OCI-M2 (cell line): ENCODE measurements around the gene USHBP1.

Experiments used
- DNase-seq: peaks from one replicate; lab custom pipeline; 2025; ENCODE audit not compliant: unreplicated experiment; lab: John Stamatoyannopoulos, UW

USHBP1 gene

DNA sequence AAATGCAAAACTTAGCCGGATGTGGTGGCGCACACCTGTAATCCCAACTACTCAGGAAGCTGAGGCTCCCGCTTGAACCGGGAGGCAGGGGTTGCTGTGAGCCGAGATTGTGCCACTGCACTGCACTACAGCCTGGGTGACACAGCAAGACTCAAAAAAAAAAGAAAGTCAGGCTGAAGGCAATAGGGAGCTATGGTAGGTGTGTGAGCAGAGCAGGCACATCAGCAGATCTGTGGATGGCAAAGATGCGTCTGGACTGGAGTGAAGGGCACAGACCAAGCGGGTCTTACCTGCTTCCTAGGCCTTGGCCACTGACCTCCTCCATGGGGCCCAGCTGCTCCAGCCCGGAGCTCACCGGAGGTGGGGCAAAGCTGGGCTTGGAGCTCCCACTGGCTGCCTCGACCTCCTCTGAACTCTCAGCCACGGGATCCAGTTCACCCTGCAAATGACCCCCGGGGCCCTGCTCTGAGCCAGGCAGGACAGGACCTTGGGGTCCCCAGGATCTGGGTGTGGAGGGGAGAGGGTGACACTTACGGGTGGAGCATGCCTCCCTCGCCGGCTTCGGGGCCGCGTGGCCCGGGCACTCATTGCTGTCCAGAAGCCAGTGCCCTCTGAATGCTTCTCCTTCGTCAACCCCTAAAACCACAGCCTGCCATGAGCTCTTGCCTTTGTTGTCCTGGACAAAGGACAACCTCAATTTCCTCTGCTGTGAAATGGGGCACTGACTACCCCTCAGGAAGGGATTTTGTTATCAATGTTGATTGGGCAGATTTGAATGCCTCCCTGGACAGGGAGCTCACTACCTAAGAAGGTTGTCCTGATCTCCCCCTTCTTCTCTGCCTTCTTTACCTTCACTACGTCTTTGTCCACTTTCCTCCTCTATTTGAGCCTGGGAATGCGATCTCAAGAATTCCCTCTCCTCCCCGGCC lies 569 bp downstream of the USHBP1 start:
- DNase-seq = no peak

GRCh38 chr19:17262557-17262956 lies 2.0 kb downstream of the USHBP1 start:
- DNase-seq = no peak

DNA sequence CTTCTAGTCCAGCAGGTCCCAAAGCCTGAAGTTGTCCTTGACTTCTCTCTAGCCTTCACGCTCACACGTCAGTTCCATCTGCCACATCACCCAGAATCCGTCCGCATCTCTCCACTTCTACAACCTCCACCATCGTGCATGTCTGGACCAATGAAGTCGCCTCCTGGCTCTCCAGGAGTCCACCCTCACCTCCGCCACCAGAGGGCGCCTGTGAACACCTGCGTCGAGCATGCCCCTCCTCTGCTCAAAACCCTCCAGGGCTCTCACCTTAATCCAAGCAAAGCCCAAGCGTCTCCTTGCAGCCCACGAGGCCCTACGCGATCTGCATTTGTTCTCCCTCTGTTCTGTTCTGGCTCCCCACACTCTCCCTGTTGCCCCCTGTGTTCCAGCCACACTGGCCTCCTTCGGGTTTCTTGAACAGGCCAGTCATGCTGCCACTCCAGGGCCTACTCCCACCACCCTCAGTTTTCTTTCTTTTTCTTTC lies 3.7 kb downstream of the USHBP1 start:
- DNase-seq = no peak

DNA sequence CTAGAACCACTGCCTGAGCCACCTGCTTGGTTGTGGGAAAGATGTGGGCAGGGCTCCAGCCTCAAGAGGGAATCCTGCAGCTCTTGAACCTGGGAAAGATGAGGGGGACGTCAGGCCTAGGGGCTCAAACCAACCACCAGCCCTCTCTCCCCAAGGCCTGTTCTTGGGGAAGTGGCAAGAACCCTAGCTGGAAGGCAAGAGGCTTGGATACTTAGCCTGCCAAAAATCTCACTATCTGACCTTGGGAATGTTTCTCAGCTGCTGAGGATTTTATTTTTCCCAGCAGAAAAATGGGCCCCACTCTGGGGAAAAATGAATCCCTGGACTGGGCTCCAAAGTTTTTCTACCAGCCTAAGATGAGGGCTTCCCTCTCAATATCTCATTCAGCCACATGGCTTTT lies 4.6 kb downstream of the USHBP1 start:
- DNase-seq = no peak

- DNase-seq = no peak
Measured at GRCh38 chr19:17259118-17259780, 5.3 kb downstream of the USHBP1 start.

DNA sequence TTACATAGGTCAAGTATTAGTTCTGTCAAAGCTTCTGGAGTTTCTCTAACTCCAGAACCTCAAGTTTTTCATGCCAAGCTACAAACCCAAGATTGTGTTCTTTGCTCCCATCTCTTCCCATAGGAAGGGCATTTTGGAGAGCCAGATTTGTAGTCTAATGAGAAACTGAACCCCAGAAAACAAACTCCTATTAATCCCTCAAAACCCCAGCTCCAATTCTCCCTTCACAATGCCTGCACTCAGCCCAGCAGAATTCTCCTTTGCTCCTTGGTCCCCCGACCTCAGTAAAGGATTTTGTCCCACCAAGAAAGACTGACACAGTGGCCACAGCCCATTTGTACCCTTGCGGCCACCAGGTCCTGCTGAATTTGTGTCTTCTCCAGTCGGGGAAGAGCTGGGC lies 8.4 kb downstream of the USHBP1 start:
- DNase-seq = no peak

- DNase-seq = no peak
Measured at GRCh38 chr19:17255150-17255621, 9.4 kb downstream of the USHBP1 start.

GRCh38 chr19:17254636-17255035 lies 9.9 kb downstream of the USHBP1 start:
- no peak for DNase-seq

- no peak for DNase-seq
Measured at GRCh38 chr19:17249887-17250548, 14.5 kb downstream of the USHBP1 start.

- no peak for DNase-seq
Measured at GRCh38 chr19:17248011-17248776, 16.4 kb downstream of the USHBP1 start.

GRCh38 chr19:17246681-17247425 lies 17.7 kb downstream of the USHBP1 start:
- no peak for DNase-seq

DNA sequence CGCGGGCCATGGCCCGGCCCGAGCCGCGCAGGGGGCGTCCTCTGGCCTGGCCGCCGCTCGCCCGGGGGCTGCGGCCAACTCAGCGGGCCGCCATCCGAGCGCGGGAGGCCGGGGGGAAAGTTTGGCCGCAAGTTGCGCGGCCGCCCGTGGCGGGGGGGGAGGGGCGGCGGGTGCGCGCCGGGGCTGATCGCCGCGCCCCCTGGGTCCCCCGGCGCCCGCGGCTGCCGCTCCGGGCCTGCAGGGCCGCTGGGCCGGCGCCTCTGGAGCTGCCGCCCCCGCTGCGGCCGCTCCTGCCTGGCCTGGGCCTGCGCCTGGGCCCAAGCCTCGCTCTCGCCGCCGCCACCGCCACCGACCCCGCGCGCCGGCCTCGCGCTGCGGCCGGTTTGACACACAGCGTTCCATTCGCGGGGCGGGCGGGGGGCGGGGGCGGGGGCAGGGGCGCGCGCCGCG lies 19.0 kb downstream of the USHBP1 start, which contains the start of gene NR2F6:
TSS of gene NR2F6 (minus strand) at position 385 of the 450 bp plus-strand sequence. CDS start 699 bp downstream, outside the sequence.
- DNase-seq = no peak

- no peak for DNase-seq
Measured at GRCh38 chr19:17244618-17245534, 19.7 kb downstream of the USHBP1 start.

GRCh38 chr19:17243830-17244617 lies 20.5 kb downstream of the USHBP1 start:
- DNase-seq = no peak

DNA sequence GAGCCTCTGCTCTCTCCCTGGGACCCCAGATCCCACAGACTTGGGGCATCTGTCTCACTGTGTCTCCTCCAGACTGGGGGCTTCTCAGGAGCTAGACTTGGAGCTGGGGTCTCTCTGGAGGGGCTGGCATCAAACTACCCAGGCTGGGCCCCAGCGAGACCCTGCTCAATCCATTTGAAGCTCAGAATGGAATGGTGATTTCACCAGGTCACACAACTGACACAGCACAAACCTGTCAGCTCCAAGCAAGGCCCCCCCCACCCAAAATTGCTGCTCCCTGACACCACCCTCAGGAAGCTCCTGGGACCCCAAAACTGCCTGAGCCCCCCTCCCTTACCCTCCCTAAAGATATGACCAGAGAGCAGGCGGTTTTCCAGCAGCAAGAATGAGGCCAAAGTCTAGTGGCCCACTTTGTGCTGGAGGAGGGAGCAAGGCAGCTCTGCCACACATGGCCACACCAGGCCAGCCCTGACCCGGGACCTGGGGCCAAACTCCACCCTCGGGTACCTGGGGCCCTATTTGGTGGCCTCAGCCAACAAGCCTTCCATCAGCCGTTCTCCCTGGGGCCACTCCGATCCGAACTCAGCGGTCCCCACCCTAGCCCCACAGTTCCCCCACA lies 21.2 kb downstream of the USHBP1 start:
- DNase-seq = no peak

DNA sequence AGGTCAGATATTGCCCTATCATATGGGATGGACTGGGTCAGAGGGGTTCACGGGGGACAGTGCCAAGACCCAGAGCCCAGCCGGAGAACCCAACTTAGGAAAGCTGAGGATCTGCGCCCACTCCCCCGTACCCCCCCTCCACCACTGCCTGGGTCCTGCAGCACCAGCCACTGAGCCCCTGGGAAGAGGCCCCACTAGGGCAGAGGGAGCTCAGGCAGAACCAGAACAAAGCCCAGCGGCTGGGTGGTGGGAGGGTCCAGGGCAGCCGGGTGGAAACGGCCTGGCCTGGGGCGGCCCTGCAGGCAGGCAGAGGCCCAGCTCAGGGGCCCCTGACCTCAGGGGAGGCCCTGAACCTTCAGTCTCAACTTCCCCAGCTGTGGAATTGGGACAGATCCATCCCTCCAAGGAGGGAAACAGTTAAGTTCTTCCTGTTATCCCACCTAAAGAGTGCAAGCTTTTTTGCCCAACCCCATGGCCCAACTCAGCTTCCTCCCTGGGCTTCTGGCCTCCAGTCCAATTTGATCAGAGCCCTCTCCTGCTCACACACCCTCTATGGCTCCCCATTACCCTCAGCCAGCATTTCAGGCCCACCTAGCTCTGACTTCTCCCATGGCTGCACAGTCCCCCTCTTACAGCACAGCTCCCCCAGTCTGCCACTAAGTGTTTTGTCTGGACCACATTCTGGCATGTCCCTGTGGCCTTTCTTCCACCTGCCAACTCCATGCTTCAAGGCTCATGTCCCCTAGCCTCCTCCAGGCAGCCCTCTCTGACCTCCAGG lies 21.9 kb downstream of the USHBP1 start:
- DNase-seq = no peak
